H1 (cell line): ENCODE results near the gene CGAS. TPM values are rescaled to one million over a fixed set of nuclear protein-coding genes. Genes with fewer than 3 reads are reported as not detected.

Experiments
- CTCF ChIA-PET: fragments of 300-600 bp; sonication (Branson Sonifier 250); formaldehyde crosslinking; loops from one replicate; lab custom pipeline; 2021; ENCODE audit not compliant: partially characterized antibody; lab: Charles Lee
- POLR2A ChIA-PET: fragments of 300-600 bp; sonication (Branson Sonifier 250); formaldehyde crosslinking; loops from one replicate; lab custom pipeline; 2021; ENCODE audit warnings: inconsistent platforms; ENCODE audit not compliant: partially characterized antibody; lab: Charles Lee
- DNase-seq, 2 experiments: peaks; one replicate each; pipeline versions ENCODE4 v3.0.0 to v3.0.0-alpha.2; 2010 to 2022; ENCODE audit warnings: low spot score in 2 of 2, low read depth in 1 of 2, mixed read lengths in 1 of 2
- FAIRE-seq: peaks from 2 replicates; lab custom pipeline; 2011; peaks lifted over from hg19 to GRCh38; lab: Jason Lieb, UNC
- H2AFZ ChIP-seq: 2 replicates; pipeline ENCODE4 v1.8.1; 2012; ENCODE audit warnings: low read length, inconsistent platforms
- H2AK5ac ChIP-seq: 2 replicates; pipeline ENCODE4 v1.6.1; 2013; ENCODE audit warnings: low read depth, low read length
- H2BK120ac ChIP-seq: replicated peaks from 2 replicates; pipeline ENCODE3; 2013; ENCODE audit warnings: low read depth, low read length, inconsistent platforms
- H2BK12ac ChIP-seq: 2 replicates; pipeline ENCODE4 v1.6.1; 2013; ENCODE audit warnings: low read depth, low read length
- H2BK15ac ChIP-seq: 2 replicates; pipeline ENCODE4 v1.6.1; 2013; ENCODE audit warnings: low read length
- H2BK20ac ChIP-seq: 2 replicates; pipeline ENCODE4 v1.6.1; 2013; ENCODE audit warnings: low read length
- H2BK5ac ChIP-seq: 2 replicates; pipeline ENCODE4 v1.6.1; 2013; ENCODE audit warnings: low read depth, low read length
- H3K14ac ChIP-seq: 2 replicates; pipeline ENCODE4 v1.6.1; 2013; ENCODE audit warnings: inconsistent platforms; ENCODE audit not compliant: insufficient read length
- H3K18ac ChIP-seq: 2 replicates; pipeline ENCODE4 v1.6.1; 2013; ENCODE audit warnings: low read length; ENCODE audit errors: extremely low read depth
- H3K23ac ChIP-seq: 2 replicates; pipeline ENCODE4 v1.6.1; 2013; ENCODE audit warnings: inconsistent platforms; ENCODE audit not compliant: insufficient read length
- H3K23me2 ChIP-seq: 2 replicates; pipeline ENCODE4 v1.6.1; 2013; ENCODE audit warnings: low read depth, low read length
- H3K27ac ChIP-seq: 2 replicates; pipeline ENCODE4 v1.6.1; 2011; ENCODE audit warnings: low read depth, low read length, inconsistent platforms
- H3K27me3 ChIP-seq, 4 experiments: replicated peaks in 1 of 4; 1 replicate in 1 of 4; 2 replicates in 3 of 4; pipeline versions ENCODE4 v1.6.1 to v1.8.1; 2011 to 2013; ENCODE audit warnings: low read length in 3 of 4, mild to moderate bottlenecking in 3 of 4, inconsistent platforms in 2 of 4, mixed read lengths in 2 of 4, moderate library complexity in 1 of 4; ENCODE audit not compliant: control insufficient read depth in 3 of 4, insufficient read depth in 3 of 4; ENCODE audit errors: extremely low read depth in 1 of 4
- H3K36me3 ChIP-seq, 4 experiments: 2 replicates each; pipeline versions ENCODE4 v1.6.1 to v1.8.1; 2011 to 2013; ENCODE audit warnings: mild to moderate bottlenecking in 4 of 4, low read length in 3 of 4, moderate library complexity in 2 of 4, control low read depth in 1 of 4, inconsistent platforms in 1 of 4; ENCODE audit not compliant: insufficient read depth in 4 of 4, control insufficient read depth in 2 of 4
- H3K4ac ChIP-seq: replicated peaks from 2 replicates; pipeline ENCODE3; 2013; ENCODE audit warnings: low read length, low read depth, mixed read lengths, inconsistent platforms; ENCODE audit not compliant: insufficient read length
- H3K4me1 ChIP-seq, 4 experiments: replicated peaks in 1 of 4; 1 replicate in 1 of 4; 2 replicates in 3 of 4; pipeline versions ENCODE4 v1.6.1 to v1.8.1; 2011 to 2013; ENCODE audit warnings: low read length in 3 of 4, inconsistent platforms in 2 of 4, mixed read lengths in 1 of 4; ENCODE audit not compliant: insufficient read depth in 4 of 4, control insufficient read depth in 3 of 4
- H3K4me2 ChIP-seq, 2 experiments: 2 replicates each; pipeline versions ENCODE4 v1.6.1 to v1.8.1; 2011 to 2013; ENCODE audit warnings: low read depth in 2 of 2, low read length in 2 of 2, control low read depth in 1 of 2, inconsistent platforms in 1 of 2, mild to moderate bottlenecking in 1 of 2; ENCODE audit not compliant: insufficient read depth in 1 of 2
- H3K4me3 ChIP-seq, 4 experiments: fragments of 200-600, 300-600 bp in 1 of 4; sonication (generic), shearing (Covaris generic), sonication (Bioruptor Twin) in 1 of 4; 2 replicates each; pipeline versions ENCODE4 v1.5.1 to v1.8.1; 2011 to 2016; ENCODE audit warnings: low read length in 4 of 4, low read depth in 3 of 4, control low read depth in 2 of 4, inconsistent platforms in 2 of 4, mild to moderate bottlenecking in 2 of 4, mixed read lengths in 1 of 4, moderate library complexity in 1 of 4; ENCODE audit not compliant: insufficient read depth in 2 of 4; ENCODE audit errors: extremely low read depth in 1 of 4
- H3K56ac ChIP-seq: replicated peaks from 2 replicates; pipeline ENCODE3; 2013; ENCODE audit warnings: low read depth, mild to moderate bottlenecking, mixed read lengths, low read length, inconsistent platforms; ENCODE audit not compliant: insufficient read length
- H3K79me1 ChIP-seq: 2 replicates; pipeline ENCODE4 v1.6.1; 2013; ENCODE audit warnings: low read depth, low read length, control low read depth
- H3K79me2 ChIP-seq, 2 experiments: 2 replicates each; pipeline versions ENCODE4 v1.6.1 to v1.8.1; 2012 to 2013; ENCODE audit warnings: low read length in 2 of 2, mild to moderate bottlenecking in 2 of 2, inconsistent platforms in 1 of 2; ENCODE audit not compliant: insufficient read depth in 2 of 2, control insufficient read depth in 1 of 2
- H3K9ac ChIP-seq, 4 experiments: replicated peaks in 1 of 4; 1 replicate in 1 of 4; 2 replicates in 3 of 4; pipeline versions ENCODE4 v1.6.1 to v1.8.1; 2011 to 2013; ENCODE audit warnings: low read depth in 3 of 4, low read length in 3 of 4, control low read depth in 2 of 4, mild to moderate bottlenecking in 2 of 4, moderate library complexity in 2 of 4, inconsistent platforms in 1 of 4; ENCODE audit errors: extremely low read depth in 1 of 4
- H3K9me3 ChIP-seq, 2 experiments: 2 replicates each; pipeline versions ENCODE4 v1.6.1 to v1.8.1; 2012 to 2013; ENCODE audit warnings: mild to moderate bottlenecking in 2 of 2, moderate library complexity in 2 of 2, control low read depth in 1 of 2, inconsistent platforms in 1 of 2, low read depth in 1 of 2, low read length in 1 of 2, mixed read lengths in 1 of 2; ENCODE audit not compliant: insufficient read depth in 2 of 2
- H4K20me1 ChIP-seq, 2 experiments: replicated peaks in 1 of 2; 2 replicates each; pipeline versions ENCODE3 to v1.8.1; 2011 to 2013; ENCODE audit warnings: inconsistent platforms in 2 of 2, low read length in 2 of 2, mild to moderate bottlenecking in 1 of 2; ENCODE audit not compliant: insufficient read depth in 2 of 2, control insufficient read depth in 1 of 2
- H4K5ac ChIP-seq: 2 replicates; pipeline ENCODE4 v1.6.1; 2013; ENCODE audit warnings: low read length, low read depth, mixed read lengths, inconsistent platforms; ENCODE audit not compliant: insufficient read length
- H4K8ac ChIP-seq: 2 replicates; pipeline ENCODE4 v1.8.0; 2013; ENCODE audit warnings: mild to moderate bottlenecking, moderate library complexity, low read length, inconsistent platforms; ENCODE audit not compliant: insufficient read depth; ENCODE audit errors: extremely low read depth
- H4K91ac ChIP-seq: replicated peaks from 2 replicates; pipeline ENCODE3; 2013; ENCODE audit warnings: low read length, mixed read lengths, inconsistent platforms; ENCODE audit not compliant: insufficient read length
- CTBP2 ChIP-seq: IDR thresholded peaks from 2 replicates; pipeline ENCODE4 v1.7.0; 2011; ENCODE audit warnings: borderline replicate concordance, mild to moderate bottlenecking, moderate library complexity, mixed read lengths, low read length; ENCODE audit not compliant: insufficient read depth, insufficient read length
- GTF2F1 ChIP-seq: IDR thresholded peaks from 2 replicates; pipeline ENCODE4 v1.6.1; 2012; ENCODE audit warnings: low read depth, low read length, improper control_type of control experiment, borderline replicate concordance
- JUND ChIP-seq: IDR thresholded peaks from 2 replicates; pipeline ENCODE4 v1.6.1; 2011; ENCODE audit warnings: mild to moderate bottlenecking, improper control_type of control experiment, low read length
- PHF8 ChIP-seq: fragments of 200-600 bp; sonication (generic); conservative IDR thresholded peaks from 2 replicates; pipeline ENCODE4 v1.7.1; 2012; ENCODE audit warnings: low read depth, mild to moderate bottlenecking, inconsistent platforms, low read length, moderate library complexity
- RBBP5 ChIP-seq: IDR thresholded peaks from 2 replicates; pipeline ENCODE4 v1.7.1; 2012; ENCODE audit warnings: low read depth, mild to moderate bottlenecking, inconsistent platforms, low read length, moderate library complexity, borderline replicate concordance
- SIN3A ChIP-seq, 2 experiments: IDR thresholded peaks in 1 of 2; conservative IDR thresholded peaks in 1 of 2; 2 replicates each; pipeline ENCODE4 v1.6.1; 2011 to 2012; ENCODE audit warnings: low read length in 2 of 2, improper control_type of control experiment in 1 of 2, low read depth in 1 of 2, mild to moderate bottlenecking in 1 of 2
- SP2 ChIP-seq: IDR thresholded peaks from 2 replicates; pipeline ENCODE4 v1.6.1; 2012; ENCODE audit warnings: mild to moderate bottlenecking, low read length, inconsistent platforms
- TBP ChIP-seq: IDR thresholded peaks from 2 replicates; pipeline ENCODE4 v1.6.1; 2011; ENCODE audit warnings: low read depth, low read length, improper control_type of control experiment
- WGBS, 2 experiments: shearing (Covaris generic) in 1 of 2; methylation state at CpG; one replicate each; pipeline versions ENCODE4 v1.1.6 to v1.1.7; 2013 to 2015; ENCODE audit warnings: low lambda C conversion rate in 2 of 2, mixed read lengths in 2 of 2, inconsistent platforms in 1 of 2, low coverage in 1 of 2, missing lambda C conversion rate in 1 of 2; ENCODE audit not compliant: insufficient replicate concordance in 2 of 2, insufficient coverage in 1 of 2, insufficient read length in 1 of 2; ENCODE audit errors: extremely low coverage in 1 of 2, missing lambda C conversion rate in 1 of 2; 5-methylcytosine and 5-hydroxymethylcytosine counted together
- polyA plus RNA-seq, 7 experiments: library from polyadenylated mRNA; depleted of rRNA in 3 of 7; stranded (reverse) in 5 of 7; unstranded in 2 of 7; fragments of >200 nt in 5 of 7; fragments of 200-250 nt in 2 of 7; gene quantifications; 1 replicate in 5 of 7; 2 replicates in 1 of 7; 4 replicates in 1 of 7; pipeline versions ENCODE4 v1.2.1 to v1.2.3, GENCODE V29; 2011 to 2013; ENCODE audit warnings: missing spikeins in 2 of 7, mixed read lengths in 2 of 7
- total RNA-seq: library from RNA; stranded (reverse); fragmentation: NEBNext Ultra II Directional; extraction: Animal tissue kit (Norgen Biotek cat#: 25700); gene quantifications from 2 replicates; pipeline ENCODE4 v1.2.1, GENCODE V29; 2021

The CGAS gene
- total and polyA plus RNA-seq, 2 of the 8 experiments (the other 6 are each of a cell fraction or from before 2014, with no cell fraction given), result 2.1 to 6.3 TPM

GRCh38 chr6:73393278-73393677 lies 58.8 kb downstream of the CGAS start:
- Histone ChIP-seq H3K23me2 (0 out of 2 replicates have a peak, but pooled peaks cover 1% of the 10 kb centered on the region), H3K4me1 (peaks cover 0 to 4% (median 0%) of the 10 kb centered on the region in 4 experiments; a peak in 2 of 7 replicates), H3K14ac (no peak overlapping the region), H3K9ac (no peak overlapping the region), H3K27ac (no peak overlapping the region), H2AFZ (no peak overlapping the region)
- no peak for TF ChIP-seq CTBP2
- TF ChIP-seq SIN3A (conservative IDR thresholded peaks at IDR 0.05 in 1 of 2, IDR thresholded peaks at IDR 0.05 in 1 of 2; ENCODE audit: low read depth in 1 of 2, low read length in 2 of 2), result no peak
- no peak for TF ChIP-seq JUND
- no peak for TF ChIP-seq RBBP5
- no peak for TF ChIP-seq SP2
- no peak for TF ChIP-seq GTF2F1
- no peak for TF ChIP-seq TBP
- TF ChIP-seq PHF8, result no peak
- TF ChIP-seq, all 59 proteins: peak for 0
- Histone ChIP-seq H3K27me3 (no peaks in the 10 kb centered on the region), H3K79me2 (no peaks in the 10 kb centered on the region), H2BK15ac (no peak overlapping the region; the same call in none of the 2 replicates), H3K4me2 (no peak overlapping the region), H2AK5ac (no peak overlapping the region), H3K23ac (no peak overlapping the region), H3K9me3 (peaks cover 0 to 5% of the 10 kb centered on the region in 2 experiments; a peak in 1 of 4 replicates), H2BK12ac (no peak overlapping the region), H4K5ac (no peak overlapping the region), H3K4me3 (no peak overlapping the region), H3K4ac (no peak overlapping the region), H4K91ac (no peak overlapping the region), H4K8ac (no peak overlapping the region; the same call in 1 of the 2 replicates), H2BK120ac (no peak overlapping the region), H3K79me1 (no peaks in the 10 kb centered on the region), H4K20me1 (no peaks in the 10 kb centered on the region), H3K56ac (no peak overlapping the region), H3K36me3 (no peaks in the 10 kb centered on the region), H2BK5ac (no peak overlapping the region), H3K18ac (no peak overlapping the region), H2BK20ac (no peak overlapping the region)
- DNase-seq (no peak), FAIRE-seq (no peak)
- POLR2A ChIA-PET, result interaction anchor here (2.4 kb wide), 1 partner anchor 127 kb away, joined by 9 read pairs; the partner anchor contains the start of gene EEF1A1
- WGBS, 2 experiments, result 95% methylated on average over 3 of the region's 3 CpGs; no CpG with 5 or more reads in 1 of the 2 experiments
- CTCF ChIA-PET, result interaction anchor here (0.6 to 1.6 kb wide), 3 partner anchors 108 to 252 kb away, joined by 3 to 4 read pairs (median 3); no protein-coding TSS in a partner anchor
